Measurements from ENCODE around the gene KLHL35.

DNA sequence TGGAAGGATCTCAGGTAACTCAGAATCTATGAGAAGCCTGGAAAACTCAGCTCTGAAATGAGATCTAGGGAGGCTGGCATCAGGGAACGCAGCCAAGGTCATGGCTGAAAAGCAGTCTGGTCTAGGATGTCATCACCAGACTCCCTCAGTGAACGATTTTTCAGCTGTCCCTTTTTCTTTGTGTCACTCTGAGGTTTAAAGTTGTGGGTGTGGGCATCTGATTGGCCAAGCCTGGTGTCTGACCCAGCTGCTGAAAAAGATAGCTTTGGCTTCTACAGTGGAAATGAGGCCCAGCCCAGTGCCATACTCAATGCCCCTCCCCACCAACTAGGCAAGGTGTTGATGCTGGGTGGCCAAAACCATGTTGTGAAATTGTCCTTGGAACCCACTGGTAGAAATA is 19.1 kb downstream of the KLHL35 start:
- no peak for TF ChIP-seq POLR2AphosphoS5 (IDR thresholded peaks at IDR 0.05)
- TF ChIP-seq, protein P1, sequence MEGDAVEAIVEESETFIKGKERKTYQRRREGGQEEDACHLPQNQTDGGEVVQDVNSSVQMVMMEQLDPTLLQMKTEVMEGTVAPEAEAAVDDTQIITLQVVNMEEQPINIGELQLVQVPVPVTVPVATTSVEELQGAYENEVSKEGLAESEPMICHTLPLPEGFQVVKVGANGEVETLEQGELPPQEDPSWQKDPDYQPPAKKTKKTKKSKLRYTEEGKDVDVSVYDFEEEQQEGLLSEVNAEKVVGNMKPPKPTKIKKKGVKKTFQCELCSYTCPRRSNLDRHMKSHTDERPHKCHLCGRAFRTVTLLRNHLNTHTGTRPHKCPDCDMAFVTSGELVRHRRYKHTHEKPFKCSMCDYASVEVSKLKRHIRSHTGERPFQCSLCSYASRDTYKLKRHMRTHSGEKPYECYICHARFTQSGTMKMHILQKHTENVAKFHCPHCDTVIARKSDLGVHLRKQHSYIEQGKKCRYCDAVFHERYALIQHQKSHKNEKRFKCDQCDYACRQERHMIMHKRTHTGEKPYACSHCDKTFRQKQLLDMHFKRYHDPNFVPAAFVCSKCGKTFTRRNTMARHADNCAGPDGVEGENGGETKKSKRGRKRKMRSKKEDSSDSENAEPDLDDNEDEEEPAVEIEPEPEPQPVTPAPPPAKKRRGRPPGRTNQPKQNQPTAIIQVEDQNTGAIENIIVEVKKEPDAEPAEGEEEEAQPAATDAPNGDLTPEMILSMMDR (IDR thresholded peaks at IDR 0.05) = no peak
